ENCODE results near the gene GALNT11. TPM values are rescaled to one million over a fixed set of nuclear protein-coding genes. Genes with fewer than 3 reads are reported as not detected.
A peak's percentile ranks its signal among the peaks of the same experiment; 100 is the strongest.

GALNT11 gene
- total RNA-seq, 1 donor from 2014 or later: 34.1 TPM

DNA sequence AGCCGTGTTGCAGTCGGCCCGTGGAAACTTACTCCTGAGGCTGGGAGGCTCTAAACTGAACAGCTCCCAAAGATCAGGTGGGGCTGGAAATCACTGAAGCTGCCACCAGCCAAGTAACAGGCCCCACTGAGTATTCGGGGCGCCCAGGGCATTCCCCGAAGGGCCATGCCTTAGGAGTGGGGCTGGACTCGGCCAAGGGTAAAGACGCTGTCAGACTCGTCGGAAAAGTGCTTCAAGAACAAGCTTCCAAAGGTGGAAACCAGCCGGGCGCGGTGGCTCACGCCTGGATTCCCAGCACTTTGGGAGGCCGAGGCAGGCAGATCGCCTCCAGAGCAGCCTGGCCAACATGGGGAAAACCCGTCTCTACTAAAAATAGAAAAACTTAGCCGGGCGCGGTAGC lies 102.8 kb downstream of the GALNT11 start:
- no peaks in the 10 kb centered on the region for H3K27me3 Mint-ChIP-seq (ENCODE audit: unreplicated experiment)
- peaks cover 7% of the 10 kb centered on the region for H3K4me1 Mint-ChIP-seq (ENCODE audit: unreplicated experiment)
- no peak overlapping the region for H3K4me3 Mint-ChIP-seq (ENCODE audit: unreplicated experiment)
- H3K36me3 Mint-ChIP-seq (ENCODE audit: unreplicated experiment): peaks cover 62% of the 10 kb centered on the region
- no peak for DNase-seq (ENCODE audit: extremely low spot score, unreplicated experiment)
- TF ChIP-seq, protein P1, sequence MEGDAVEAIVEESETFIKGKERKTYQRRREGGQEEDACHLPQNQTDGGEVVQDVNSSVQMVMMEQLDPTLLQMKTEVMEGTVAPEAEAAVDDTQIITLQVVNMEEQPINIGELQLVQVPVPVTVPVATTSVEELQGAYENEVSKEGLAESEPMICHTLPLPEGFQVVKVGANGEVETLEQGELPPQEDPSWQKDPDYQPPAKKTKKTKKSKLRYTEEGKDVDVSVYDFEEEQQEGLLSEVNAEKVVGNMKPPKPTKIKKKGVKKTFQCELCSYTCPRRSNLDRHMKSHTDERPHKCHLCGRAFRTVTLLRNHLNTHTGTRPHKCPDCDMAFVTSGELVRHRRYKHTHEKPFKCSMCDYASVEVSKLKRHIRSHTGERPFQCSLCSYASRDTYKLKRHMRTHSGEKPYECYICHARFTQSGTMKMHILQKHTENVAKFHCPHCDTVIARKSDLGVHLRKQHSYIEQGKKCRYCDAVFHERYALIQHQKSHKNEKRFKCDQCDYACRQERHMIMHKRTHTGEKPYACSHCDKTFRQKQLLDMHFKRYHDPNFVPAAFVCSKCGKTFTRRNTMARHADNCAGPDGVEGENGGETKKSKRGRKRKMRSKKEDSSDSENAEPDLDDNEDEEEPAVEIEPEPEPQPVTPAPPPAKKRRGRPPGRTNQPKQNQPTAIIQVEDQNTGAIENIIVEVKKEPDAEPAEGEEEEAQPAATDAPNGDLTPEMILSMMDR (IDR thresholded peaks at IDR 0.05): no peak
- H3K27ac Mint-ChIP-seq (ENCODE audit: unreplicated experiment): no peak overlapping the region
- H3K9me3 Mint-ChIP-seq (ENCODE audit: unreplicated experiment): peaks cover 16% of the 10 kb centered on the region

DNA sequence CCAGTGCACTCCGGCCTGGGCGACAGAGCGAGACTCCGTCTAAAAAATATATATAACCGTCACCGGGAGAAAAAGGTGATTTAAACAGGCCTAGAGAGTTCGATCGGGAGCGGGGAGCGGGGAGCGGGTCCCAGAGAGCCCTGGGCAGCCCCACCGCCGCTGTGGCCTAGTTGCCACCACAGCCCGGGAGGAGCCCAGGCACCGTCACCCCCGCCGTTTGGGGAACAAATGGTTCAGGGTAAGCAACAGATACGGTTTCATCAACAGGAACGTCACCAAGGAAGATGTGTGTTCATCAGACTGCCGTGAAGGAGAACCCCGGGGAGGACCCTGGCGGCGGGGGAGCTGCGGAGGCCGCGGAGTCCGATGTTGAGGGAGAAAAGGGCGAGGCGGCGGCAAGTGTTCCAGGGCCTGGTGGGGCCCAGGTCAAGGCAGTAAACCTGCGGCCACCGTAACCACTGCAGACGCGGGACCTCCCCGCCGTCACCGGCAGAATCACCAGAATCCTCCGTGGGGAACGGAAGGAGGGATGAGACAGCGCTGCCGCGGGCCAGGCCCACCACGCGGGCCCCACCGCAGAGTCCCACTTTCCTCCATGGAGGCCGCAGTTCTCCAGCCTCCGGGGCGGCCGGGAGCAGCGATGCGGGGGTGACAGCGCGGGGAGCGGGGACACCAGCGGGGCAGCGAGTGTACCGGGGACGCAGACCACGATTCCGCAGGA lies 103.4 kb downstream of the GALNT11 start:
- H3K4me1 Mint-ChIP-seq (ENCODE audit: unreplicated experiment): peaks cover 7% of the 10 kb centered on the region
- TF ChIP-seq, protein P1 (IDR thresholded peaks at IDR 0.05): no peak
- peaks cover 57% of the 10 kb centered on the region for H3K36me3 Mint-ChIP-seq (ENCODE audit: unreplicated experiment)
- H3K27me3 Mint-ChIP-seq (ENCODE audit: unreplicated experiment): no peaks in the 10 kb centered on the region
- DNase-seq (ENCODE audit: extremely low spot score, unreplicated experiment): no peak
- no peak overlapping the region for H3K27ac Mint-ChIP-seq (ENCODE audit: unreplicated experiment)
- no peak overlapping the region for H3K4me3 Mint-ChIP-seq (ENCODE audit: unreplicated experiment)
- peaks cover 15% of the 10 kb centered on the region for H3K9me3 Mint-ChIP-seq (ENCODE audit: unreplicated experiment)

DNA sequence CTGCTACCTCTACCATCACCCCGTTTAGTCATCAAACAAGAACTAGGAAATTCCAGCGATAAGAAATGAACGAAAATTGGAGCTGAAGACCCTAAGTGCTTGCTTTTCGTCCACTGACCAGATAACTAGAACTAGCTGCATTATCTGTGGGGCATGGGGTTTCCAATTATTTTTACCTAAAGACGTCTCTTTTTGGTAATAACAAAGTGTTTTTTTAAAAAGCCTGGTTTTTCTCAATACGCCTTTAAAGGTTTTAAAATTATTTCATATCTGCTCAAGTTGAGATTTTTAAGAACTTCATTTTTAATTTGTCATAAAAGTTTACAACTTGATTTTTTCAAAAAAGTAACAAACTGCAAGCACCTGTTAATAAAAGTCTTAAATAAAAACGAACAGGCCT lies 104.2 kb downstream of the GALNT11 start:
- Mint-ChIP-seq H3K4me3 (ENCODE audit: unreplicated experiment) (no peak overlapping the region), H3K27ac (ENCODE audit: unreplicated experiment) (no peak overlapping the region), H3K9me3 (ENCODE audit: unreplicated experiment) (peaks cover 9% of the 10 kb centered on the region), H3K36me3 (ENCODE audit: unreplicated experiment) (peaks cover 52% of the 10 kb centered on the region), H3K4me1 (ENCODE audit: unreplicated experiment) (peaks cover 9% of the 10 kb centered on the region), H3K27me3 (ENCODE audit: unreplicated experiment) (no peaks in the 10 kb centered on the region)
- no peak for DNase-seq (ENCODE audit: extremely low spot score, unreplicated experiment)
- TF ChIP-seq, protein P1 (IDR thresholded peaks at IDR 0.05): no peak

DNA sequence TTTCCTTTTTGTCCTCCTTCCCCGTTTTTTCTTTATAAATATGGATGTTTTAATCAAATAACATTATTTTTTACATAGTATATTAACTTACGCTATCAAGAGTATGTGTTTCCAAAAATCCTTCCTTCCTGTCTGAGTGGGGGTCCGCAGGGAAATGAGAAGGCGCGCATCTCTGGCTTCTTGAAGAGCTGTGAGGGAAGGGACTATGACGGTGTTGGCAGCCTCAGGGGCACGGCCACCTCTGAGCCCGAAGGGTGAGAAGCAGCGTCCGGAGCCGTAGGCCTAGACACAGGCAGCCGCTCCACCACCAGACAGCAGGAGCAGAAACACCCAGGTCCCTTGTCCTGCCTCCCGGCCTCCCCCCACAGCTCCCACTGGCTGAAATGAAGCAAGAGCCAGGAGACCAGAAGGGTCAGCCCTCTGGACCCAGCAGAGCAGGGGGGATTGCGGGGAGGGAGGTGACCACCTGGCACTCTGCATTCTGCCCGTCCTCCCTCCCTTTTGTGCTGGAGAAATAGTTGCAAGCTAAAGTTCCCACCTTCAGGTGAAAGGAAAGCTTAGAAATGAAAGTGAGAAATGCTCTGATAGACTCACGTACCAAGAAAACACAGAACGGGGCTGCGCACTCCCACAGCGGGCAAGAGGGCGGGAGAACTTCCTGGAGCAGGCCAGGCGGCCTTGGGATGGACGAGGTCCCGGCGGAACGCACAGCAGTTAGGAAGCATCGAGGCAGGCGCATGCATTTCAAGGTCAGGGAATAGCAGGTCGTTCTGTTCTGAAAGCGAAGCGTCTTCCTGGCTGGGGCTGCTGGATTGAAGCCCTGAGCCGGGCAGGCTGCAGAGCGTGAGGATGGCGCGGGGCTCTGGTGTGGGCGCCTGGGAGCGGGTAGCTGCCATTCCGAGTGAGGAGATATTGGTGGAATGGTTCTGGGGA lies 105.5 kb downstream of the GALNT11 start:
- Mint-ChIP-seq H3K4me3 (ENCODE audit: unreplicated experiment) (no peak overlapping the region), H3K9me3 (ENCODE audit: unreplicated experiment) (no peaks in the 10 kb centered on the region), H3K27me3 (ENCODE audit: unreplicated experiment) (no peaks in the 10 kb centered on the region), H3K4me1 (ENCODE audit: unreplicated experiment) (peaks cover 21% of the 10 kb centered on the region), H3K36me3 (ENCODE audit: unreplicated experiment) (peaks cover 43% of the 10 kb centered on the region), H3K27ac (ENCODE audit: unreplicated experiment) (peak overlapping the region; percentile 16)
- no peak for DNase-seq (ENCODE audit: extremely low spot score, unreplicated experiment)
- TF ChIP-seq, protein P1 (IDR thresholded peaks at IDR 0.05): no peak

DNA sequence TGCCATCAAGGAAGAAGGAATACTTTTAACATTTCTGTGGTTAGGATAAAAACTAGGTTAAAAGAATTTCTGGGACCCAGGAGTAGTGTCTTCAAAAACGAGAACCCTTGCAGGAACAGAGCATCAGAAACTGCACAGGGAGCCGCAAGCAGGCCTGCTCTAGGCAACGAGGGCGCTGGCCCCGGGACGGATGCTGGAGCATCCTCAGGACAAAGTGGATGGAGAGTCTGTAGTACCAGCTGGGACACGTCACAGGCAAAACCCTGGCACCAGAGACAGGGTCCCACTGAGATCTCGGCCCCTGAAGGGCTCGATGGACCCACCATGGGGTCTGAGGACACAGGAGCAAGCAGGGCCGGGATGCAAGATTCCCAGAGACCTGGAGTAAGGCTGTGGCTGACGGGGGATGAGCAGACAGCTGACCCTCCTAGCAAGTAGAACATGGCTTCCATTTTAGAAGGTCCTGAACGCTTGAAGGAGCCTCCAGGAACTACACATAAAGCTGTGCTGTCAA lies 106.6 kb downstream of the GALNT11 start:
- Mint-ChIP-seq H3K27ac (ENCODE audit: unreplicated experiment) (no peak overlapping the region), H3K4me1 (ENCODE audit: unreplicated experiment) (peaks cover 29% of the 10 kb centered on the region), H3K27me3 (ENCODE audit: unreplicated experiment) (no peaks in the 10 kb centered on the region), H3K36me3 (ENCODE audit: unreplicated experiment) (peaks cover 36% of the 10 kb centered on the region), H3K4me3 (ENCODE audit: unreplicated experiment) (no peak overlapping the region), H3K9me3 (ENCODE audit: unreplicated experiment) (no peaks in the 10 kb centered on the region)
- no peak for DNase-seq (ENCODE audit: extremely low spot score, unreplicated experiment)
- TF ChIP-seq, protein P1 (IDR thresholded peaks at IDR 0.05): no peak

Data from osteocyte (in vitro differentiated cells).